T47D (cell line): ENCODE results near the gene ST3GAL4.
A peak's percentile ranks its signal among the peaks of the same experiment; 100 is the strongest.

Source experiments
- DNase-seq, 2 experiments: peaks; one replicate each; pipeline versions ENCODE4 v3.0.0 to v3.0.0-alpha.2; 2011 to 2012; ENCODE audit warnings: low read depth in 1 of 2, low spot score in 1 of 2
- JUND ChIP-seq: IDR thresholded peaks from 2 replicates; pipeline ENCODE4 v1.6.1; 2012; ENCODE audit warnings: low read depth
- in situ Hi-C: cut with HindIII; loops from 2 replicates; pipeline ENCODE4 v1.10.0; 2016; ENCODE audit warnings: low sequenced_read_pairs, low pct_unique_long_range_greater_than_20kb

ST3GAL4 gene

DNA sequence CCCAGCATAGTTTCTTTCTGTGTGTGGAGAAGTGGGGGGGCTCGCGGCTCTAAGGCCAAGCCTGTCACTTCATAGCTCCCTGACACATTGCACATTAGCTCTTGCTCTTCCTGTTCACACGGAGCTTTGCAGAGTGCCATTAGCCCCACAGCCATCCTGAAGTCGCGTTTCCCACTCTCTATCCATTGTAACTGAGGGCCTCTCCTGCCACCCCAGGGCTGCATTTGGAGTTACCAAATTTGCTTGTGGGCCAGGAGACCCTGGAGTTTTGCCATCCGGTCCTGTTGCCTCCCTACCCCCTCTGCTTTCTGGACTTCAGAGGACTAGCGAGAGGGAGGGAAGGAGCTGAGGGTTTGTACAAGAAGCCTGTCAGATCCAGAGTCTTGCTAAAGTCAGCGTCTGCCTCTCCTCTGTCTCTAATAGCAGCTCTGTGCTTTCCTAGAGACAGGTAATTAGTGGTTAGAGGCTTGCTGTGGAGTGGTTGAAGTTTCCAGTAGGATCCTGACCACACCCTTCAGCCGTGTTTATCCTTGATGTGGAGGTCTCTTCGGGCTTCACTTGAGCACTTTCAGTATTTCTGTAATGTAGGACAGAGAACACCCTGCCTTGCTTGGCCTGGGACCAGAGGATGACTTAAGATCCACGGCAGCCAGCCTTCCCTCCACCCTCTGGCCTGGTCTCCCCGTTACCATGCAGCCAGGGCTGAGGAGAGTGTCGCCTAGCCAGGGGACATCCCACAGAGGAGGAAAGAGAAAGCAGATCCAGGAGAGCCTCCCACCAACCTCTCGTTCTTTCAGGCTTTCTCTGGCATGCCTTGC lies 37.5 kb upstream of the ST3GAL4 start:
- no peak for TF ChIP-seq JUND
- no peak for DNase-seq
- in situ Hi-C loops = no loop called here

DNA sequence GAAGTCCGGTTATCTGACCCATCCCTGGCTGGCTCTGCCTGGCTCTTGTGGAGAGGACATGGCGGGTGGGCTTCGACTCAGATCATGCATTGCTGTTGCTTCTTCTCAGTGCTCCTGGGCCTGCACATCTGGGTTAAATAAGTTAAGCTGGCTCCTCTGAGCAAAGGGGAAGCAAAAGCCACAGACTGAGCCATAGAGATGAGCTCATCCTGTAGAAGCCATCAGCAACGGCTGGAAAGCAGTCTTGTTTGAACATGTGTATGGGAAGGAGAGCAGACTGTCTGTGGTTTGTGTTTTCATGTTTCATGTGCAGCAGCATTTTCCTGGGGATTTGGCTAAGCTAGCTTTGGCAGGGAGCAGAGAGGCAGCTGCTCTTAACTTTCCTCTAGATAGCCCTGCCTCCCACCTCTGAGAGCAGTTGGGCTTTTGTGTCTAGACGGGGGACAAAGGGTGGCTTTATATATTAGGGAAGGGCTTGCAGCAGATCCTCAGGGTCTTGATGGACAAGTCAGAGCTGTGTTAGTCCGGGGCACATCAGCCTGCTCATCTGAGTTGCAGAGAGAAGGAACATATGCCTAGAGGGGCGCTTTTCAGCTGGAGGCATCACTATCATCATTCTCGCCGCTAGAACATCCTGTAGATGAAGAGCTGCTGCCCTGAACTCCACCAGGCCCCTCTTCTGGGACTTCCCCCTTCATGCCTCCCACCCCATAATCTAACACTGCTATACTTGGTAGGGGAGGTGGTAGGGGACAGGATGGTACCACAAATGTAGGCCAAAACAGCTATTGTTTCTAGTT lies 36.7 kb upstream of the ST3GAL4 start:
- in situ Hi-C loops = no loop called here
- DNase-seq = no peak
- no peak for TF ChIP-seq JUND

- in situ Hi-C loops = no loop called here
- DNase-seq = no peak
- no peak for TF ChIP-seq JUND
These were observed 36.1 kb upstream of the ST3GAL4 start for GRCh38 chr11:126319374-126319740.

GRCh38 chr11:126322996-126323395 lies 32.5 kb upstream of the ST3GAL4 start:
- in situ Hi-C loops = no loop called here
- DNase-seq = no peak
- TF ChIP-seq JUND = no peak

GRCh38 chr11:126327281-126328000 lies 28.0 kb upstream of the ST3GAL4 start:
- in situ Hi-C loops = no loop called here
- no peak for TF ChIP-seq JUND
- no peak for DNase-seq

DNA sequence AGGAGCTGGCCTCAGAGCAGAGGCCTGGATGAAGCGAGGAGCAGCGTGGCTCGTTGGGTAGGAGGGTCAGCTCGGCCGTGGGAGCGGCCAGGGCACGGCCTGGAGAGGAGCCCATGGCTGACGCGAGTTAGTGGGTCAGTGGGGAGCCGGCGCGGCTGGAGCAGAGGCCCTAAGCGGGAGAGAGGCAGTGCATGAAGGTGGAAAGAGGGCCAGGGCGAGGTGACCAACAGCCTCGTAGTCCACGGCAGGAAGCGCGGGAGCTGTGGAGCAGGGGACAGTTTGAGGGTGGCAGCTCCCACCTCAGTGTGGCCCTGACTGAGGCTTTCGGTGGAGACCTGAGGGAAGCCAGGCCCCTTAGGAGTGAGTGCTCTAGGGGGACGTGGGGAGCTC lies 27.5 kb upstream of the ST3GAL4 start:
- in situ Hi-C loops = no loop called here
- TF ChIP-seq JUND = no peak
- no peak for DNase-seq

DNA sequence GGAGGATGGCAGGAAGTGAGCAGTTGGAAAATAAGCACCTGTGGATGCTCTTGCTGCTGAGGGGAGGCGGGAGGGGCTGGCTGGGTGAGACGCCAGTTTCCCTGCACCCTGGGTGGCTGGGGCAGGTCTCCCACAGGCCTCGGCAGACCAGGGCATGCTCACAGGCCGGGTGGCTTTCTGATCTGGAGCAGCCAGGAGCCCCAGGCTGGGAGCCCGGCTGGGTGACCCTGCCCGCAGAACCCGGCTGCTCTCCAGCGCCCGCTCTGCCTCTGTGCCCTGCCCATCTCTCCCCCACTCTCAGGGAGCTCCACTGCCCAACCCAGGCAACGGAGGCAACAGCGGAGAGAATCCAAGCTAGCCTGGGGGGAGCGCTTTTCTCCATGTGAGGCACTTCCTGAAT lies 27.0 kb upstream of the ST3GAL4 start:
- TF ChIP-seq JUND = no peak
- no peak for DNase-seq
- in situ Hi-C loops = no loop called here

GRCh38 chr11:126328938-126329643 lies 26.4 kb upstream of the ST3GAL4 start:
- in situ Hi-C loops = no loop called here
- no peak for DNase-seq
- no peak for TF ChIP-seq JUND

GRCh38 chr11:126329644-126330211 lies 25.8 kb upstream of the ST3GAL4 start:
- no peak for TF ChIP-seq JUND
- in situ Hi-C loops = no loop called here
- DNase-seq = no peak

DNA sequence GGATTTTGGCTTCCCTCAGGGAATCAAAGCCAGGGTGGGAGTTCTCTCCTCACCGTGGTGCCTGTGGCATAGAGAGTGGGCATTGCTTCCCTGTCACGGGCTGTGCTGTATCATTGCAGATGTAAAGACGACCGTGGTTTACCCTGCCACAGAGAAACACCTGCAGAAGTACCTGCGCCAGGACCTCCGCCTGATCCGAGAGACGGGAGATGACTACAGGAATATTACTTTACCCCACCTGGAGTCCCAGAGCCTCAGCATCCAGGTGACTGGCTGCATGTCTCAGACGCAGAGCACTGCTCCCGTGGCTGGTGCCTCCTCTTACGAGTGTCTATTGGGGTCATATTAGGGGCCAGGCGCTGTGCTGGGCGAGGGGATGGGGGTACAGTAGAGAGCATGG lies 24.2 kb upstream of the ST3GAL4 start:
- in situ Hi-C loops = no loop called here
- TF ChIP-seq JUND = no peak
- no peak for DNase-seq

DNA sequence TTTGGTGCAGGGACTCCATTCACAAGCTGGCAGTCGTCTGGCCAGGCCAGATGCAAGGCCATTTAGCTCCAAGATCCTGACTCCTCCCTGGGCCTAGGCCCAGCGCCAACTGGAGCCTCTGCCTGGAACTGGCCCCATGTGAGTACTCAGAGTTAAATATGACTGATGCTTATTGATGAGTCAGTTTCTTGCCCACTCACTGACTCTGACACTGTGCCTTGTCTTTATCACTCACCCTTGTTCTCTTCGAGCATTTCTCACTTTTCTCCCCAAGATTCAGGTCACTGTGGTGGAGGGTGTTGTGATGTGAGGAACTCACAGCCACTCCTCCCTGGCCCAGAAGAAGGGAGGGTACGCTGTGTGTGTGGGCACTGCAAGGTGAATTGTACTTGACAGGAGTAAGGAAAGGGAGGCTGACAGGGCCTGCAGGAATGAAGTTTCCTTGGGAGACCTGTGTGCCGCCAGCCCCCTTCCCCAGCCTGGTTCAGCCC lies 23.2 kb upstream of the ST3GAL4 start:
- DNase-seq = no peak
- no peak for TF ChIP-seq JUND
- in situ Hi-C loops = no loop called here

DNA sequence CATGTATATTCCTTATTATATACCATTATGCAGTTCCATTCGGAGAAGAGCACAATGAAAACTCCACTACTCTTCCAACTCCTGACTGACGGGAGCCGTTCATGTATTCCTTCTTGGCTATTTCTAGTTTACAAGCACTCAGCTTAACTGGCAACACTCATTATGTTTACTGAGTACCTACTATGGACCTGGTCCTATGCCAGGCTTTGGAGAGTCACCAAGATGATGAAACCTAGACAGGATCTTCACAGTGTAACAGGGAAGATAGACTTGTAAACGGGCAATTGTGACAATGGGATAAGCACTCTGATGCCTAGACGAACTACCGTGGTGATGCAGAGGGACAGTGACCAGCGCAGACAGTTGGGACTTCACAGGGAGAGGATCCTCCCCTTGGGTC lies 22.3 kb upstream of the ST3GAL4 start:
- in situ Hi-C loops = no loop called here
- peak in 1 of 2 experiments; percentile 68 for DNase-seq
- no peak for TF ChIP-seq JUND
